HepG2 (cell line): ENCODE measurements around the gene GPR68. TPM values are rescaled to one million over a fixed set of nuclear protein-coding genes. Genes with fewer than 3 reads are reported as not detected.

Experiments
- HMG20A ChIP-seq: IDR thresholded peaks from 2 replicates; pipeline ENCODE4 v1.6.1; 2016; ENCODE audit warnings: borderline replicate concordance
- NAIF1 ChIP-seq: sonication (generic); formaldehyde crosslinking; IDR thresholded peaks from 2 replicates; pipeline ENCODE4 v1.5.0; 2020; ENCODE audit warnings: mild to moderate bottlenecking, missing genetic modification reagents, borderline replicate concordance
- NRL ChIP-seq: sonication (generic); formaldehyde crosslinking; IDR thresholded peaks from 2 replicates; pipeline ENCODE4 v1.5.0; 2020; ENCODE audit warnings: missing genetic modification reagents, mild to moderate bottlenecking, moderate library complexity, borderline replicate concordance
- RBM39 ChIP-seq: fragments of 200-400 bp; formaldehyde crosslinking; IDR thresholded peaks from one replicate; pipeline ENCODE4 v1.6.1; 2018; ENCODE audit warnings: antibody characterized with exemption, mild to moderate bottlenecking, low read depth, low read length; ENCODE audit not compliant: poor library complexity, severe bottlenecking
- ZNF24 ChIP-seq: fragments of 450-650 bp; IDR thresholded peaks from 2 replicates; pipeline ENCODE4 v1.6.1; 2017; ENCODE audit warnings: antibody characterized with exemption, mild to moderate bottlenecking
- ZNF331 ChIP-seq: sonication (generic); formaldehyde crosslinking; IDR thresholded peaks from 2 replicates; pipeline ENCODE4 v1.4.0; 2020; ENCODE audit warnings: missing genetic modification reagents
- polyA plus RNA-seq, 8 experiments: library from polyadenylated mRNA; depleted of rRNA in 3 of 8; stranded (reverse) in 7 of 8; unstranded in 1 of 8; fragments of >200 nt; fragmentation: Illumina TruSeq in 4 of 8; extraction: Trizol in 4 of 8; gene quantifications; 2 replicates each; pipeline versions ENCODE4 v1.2.1 to v1.2.3, GENCODE V29; 2011 to 2016; ENCODE audit warnings: low read depth in 4 of 8, missing spikeins in 1 of 8, mixed read lengths in 1 of 8; ENCODE audit not compliant: insufficient read depth in 1 of 8
- total RNA-seq, 5 experiments: library from RNA; depleted of rRNA; stranded (reverse); fragments of >200 nt; fragmentation: Illumina TruSeq; extraction: Trizol; gene quantifications; 2 replicates each; pipeline ENCODE4 v1.2.3, GENCODE V29; 2016; ENCODE audit warnings: low read depth in 1 of 5
- TF ChIP-seq, protein P1 (sequence below): IDR thresholded peaks from 2 replicates; pipeline ENCODE4 v1.6.1; 2016; ENCODE audit warnings: mild to moderate bottlenecking
- TF ChIP-seq, protein P2 (sequence below): sonication (generic); formaldehyde crosslinking; IDR thresholded peaks from 2 replicates; pipeline ENCODE4 v1.4.0; 2020; ENCODE audit warnings: missing genetic modification reagents, mild to moderate bottlenecking, borderline replicate concordance
- TF ChIP-seq, protein P3 (sequence below): fragments of 450-650 bp; IDR thresholded peaks from 2 replicates; pipeline ENCODE4 v1.6.1; 2016
- TF ChIP-seq, protein P4 (sequence below): sonication (generic); formaldehyde crosslinking; IDR thresholded peaks from 2 replicates; pipeline ENCODE4 v1.8.1; 2022; ENCODE audit warnings: mild to moderate bottlenecking, missing genetic modification reagents

Gene GPR68
- total and polyA plus RNA-seq, 2 of the 13 experiments (the other 11 are each of a cell fraction or from before 2014, with no cell fraction given): not detected

DNA sequence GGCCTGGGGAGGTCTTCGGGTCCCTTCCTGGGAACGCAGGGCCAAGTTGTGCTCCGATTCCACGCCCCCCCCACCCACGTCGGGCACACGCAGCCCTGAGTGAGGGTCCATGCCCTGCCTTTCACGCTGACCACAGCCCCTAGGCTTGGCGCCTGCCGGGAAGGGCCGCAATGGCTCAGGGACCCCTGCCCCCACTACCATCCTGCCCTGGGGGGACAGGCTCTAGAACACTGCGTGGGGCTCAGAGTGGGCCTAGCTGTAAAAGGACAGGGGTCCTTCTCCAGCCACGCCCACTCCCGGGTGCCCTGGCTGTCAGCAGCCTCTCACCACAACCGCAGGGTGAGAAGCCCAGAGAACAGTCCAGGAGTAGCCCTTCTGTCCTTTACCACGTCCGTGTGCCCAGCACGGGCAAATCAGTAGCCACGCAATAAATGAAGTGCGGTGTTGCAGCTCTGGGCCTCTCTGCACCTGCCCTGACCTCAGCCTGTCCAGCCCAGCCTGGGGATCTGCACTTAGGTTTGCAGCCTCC, 9.4 kb upstream of the GPR68 start (continued):
- TF ChIP-seq HMG20A (no peak), RBM39 (no peak), NAIF1 (CRISPR knock-in tag) (no peak), NRL (CRISPR knock-in tag) (peak; percentile 58; the same call in 1 of the 2 replicates), ZNF331 (CRISPR knock-in tag) (no peak), ZNF24 (no peak)
- TF ChIP-seq, protein P1, sequence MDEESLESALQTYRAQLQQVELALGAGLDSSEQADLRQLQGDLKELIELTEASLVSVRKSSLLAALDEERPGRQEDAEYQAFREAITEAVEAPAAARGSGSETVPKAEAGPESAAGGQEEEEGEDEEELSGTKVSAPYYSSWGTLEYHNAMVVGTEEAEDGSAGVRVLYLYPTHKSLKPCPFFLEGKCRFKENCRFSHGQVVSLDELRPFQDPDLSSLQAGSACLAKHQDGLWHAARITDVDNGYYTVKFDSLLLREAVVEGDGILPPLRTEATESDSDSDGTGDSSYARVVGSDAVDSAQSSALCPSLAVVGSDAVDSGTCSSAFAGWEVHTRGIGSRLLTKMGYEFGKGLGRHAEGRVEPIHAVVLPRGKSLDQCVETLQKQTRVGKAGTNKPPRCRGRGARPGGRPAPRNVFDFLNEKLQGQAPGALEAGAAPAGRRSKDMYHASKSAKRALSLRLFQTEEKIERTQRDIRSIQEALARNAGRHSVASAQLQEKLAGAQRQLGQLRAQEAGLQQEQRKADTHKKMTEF: no peak
- TF ChIP-seq, protein P2, sequence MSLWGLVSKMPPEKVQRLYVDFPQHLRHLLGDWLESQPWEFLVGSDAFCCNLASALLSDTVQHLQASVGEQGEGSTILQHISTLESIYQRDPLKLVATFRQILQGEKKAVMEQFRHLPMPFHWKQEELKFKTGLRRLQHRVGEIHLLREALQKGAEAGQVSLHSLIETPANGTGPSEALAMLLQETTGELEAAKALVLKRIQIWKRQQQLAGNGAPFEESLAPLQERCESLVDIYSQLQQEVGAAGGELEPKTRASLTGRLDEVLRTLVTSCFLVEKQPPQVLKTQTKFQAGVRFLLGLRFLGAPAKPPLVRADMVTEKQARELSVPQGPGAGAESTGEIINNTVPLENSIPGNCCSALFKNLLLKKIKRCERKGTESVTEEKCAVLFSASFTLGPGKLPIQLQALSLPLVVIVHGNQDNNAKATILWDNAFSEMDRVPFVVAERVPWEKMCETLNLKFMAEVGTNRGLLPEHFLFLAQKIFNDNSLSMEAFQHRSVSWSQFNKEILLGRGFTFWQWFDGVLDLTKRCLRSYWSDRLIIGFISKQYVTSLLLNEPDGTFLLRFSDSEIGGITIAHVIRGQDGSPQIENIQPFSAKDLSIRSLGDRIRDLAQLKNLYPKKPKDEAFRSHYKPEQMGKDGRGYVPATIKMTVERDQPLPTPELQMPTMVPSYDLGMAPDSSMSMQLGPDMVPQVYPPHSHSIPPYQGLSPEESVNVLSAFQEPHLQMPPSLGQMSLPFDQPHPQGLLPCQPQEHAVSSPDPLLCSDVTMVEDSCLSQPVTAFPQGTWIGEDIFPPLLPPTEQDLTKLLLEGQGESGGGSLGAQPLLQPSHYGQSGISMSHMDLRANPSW (CRISPR knock-in tag): no peak
- TF ChIP-seq, protein P3, sequence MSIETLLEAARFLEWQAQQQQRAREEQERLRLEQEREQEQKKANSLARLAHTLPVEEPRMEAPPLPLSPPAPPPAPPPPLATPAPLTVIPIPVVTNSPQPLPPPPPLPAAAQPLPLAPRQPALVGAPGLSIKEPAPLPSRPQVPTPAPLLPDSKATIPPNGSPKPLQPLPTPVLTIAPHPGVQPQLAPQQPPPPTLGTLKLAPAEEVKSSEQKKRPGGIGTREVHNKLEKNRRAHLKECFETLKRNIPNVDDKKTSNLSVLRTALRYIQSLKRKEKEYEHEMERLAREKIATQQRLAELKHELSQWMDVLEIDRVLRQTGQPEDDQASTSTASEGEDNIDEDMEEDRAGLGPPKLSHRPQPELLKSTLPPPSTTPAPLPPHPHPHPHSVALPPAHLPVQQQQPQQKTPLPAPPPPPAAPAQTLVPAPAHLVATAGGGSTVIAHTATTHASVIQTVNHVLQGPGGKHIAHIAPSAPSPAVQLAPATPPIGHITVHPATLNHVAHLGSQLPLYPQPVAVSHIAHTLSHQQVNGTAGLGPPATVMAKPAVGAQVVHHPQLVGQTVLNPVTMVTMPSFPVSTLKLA: no peak
- TF ChIP-seq, protein P4, sequence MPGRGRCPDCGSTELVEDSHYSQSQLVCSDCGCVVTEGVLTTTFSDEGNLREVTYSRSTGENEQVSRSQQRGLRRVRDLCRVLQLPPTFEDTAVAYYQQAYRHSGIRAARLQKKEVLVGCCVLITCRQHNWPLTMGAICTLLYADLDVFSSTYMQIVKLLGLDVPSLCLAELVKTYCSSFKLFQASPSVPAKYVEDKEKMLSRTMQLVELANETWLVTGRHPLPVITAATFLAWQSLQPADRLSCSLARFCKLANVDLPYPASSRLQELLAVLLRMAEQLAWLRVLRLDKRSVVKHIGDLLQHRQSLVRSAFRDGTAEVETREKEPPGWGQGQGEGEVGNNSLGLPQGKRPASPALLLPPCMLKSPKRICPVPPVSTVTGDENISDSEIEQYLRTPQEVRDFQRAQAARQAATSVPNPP: no peak
- TF ChIP-seq, all 625 proteins: peak for 6
